CD4-positive, alpha-beta T cell (primary cell): ENCODE data around the gene MAGEA4. TPM values are rescaled to one million over a fixed set of nuclear protein-coding genes. Genes with fewer than 3 reads are reported as not detected.

Source experiments
- ATAC-seq: fragments of 200-7000 bp; cut with Tn5 transposase; one replicate; pipeline ENCODE4 v1.10.0; 2022; ENCODE audit warnings: mild to moderate bottlenecking; ENCODE audit not compliant: poor library complexity
- CTCF ChIA-PET: fragments of 350-600 bp; sonication (Branson Sonifier 250); formaldehyde crosslinking; loops from one replicate; lab custom pipeline; 2021; ENCODE audit warnings: antibody characterized with exemption, inconsistent platforms; lab: Charles Lee
- POLR2A ChIA-PET: fragments of 350-600 bp; sonication (Branson Sonifier 250); formaldehyde crosslinking; loops from one replicate; lab custom pipeline; 2021; ENCODE audit warnings: antibody characterized with exemption, inconsistent platforms; lab: Charles Lee
- DNase-seq, 14 experiments: peaks; one replicate each; pipeline ENCODE4 v3.0.0-alpha.2; 2013 to 2020; ENCODE audit warnings: mixed read lengths in 2 of 14
- H3K27ac ChIP-seq, 2 donors: one replicate each; pipeline versions ENCODE4 v1.5.1 to v1.7.0; 2013; ENCODE audit warnings: low read length in 2 of 2, low read depth in 1 of 2, mild to moderate bottlenecking in 1 of 2
- H3K27me3 ChIP-seq, 2 experiments: 1 replicate in 1 of 2; 2 replicates in 1 of 2; pipeline versions ENCODE4 v1.6.1 to v1.7.0; 2013; ENCODE audit warnings: low read length in 2 of 2, control low read depth in 1 of 2, mild to moderate bottlenecking in 1 of 2, moderate library complexity in 1 of 2; ENCODE audit not compliant: insufficient read depth in 2 of 2, control insufficient read depth in 1 of 2
- H3K36me3 ChIP-seq: one replicate; pipeline ENCODE4 v1.6.1; 2013; ENCODE audit warnings: low read length, control low read depth; ENCODE audit not compliant: insufficient read depth
- H3K4me1 ChIP-seq: one replicate; pipeline ENCODE4 v1.6.1; 2013; ENCODE audit warnings: low read length, control low read depth; ENCODE audit not compliant: insufficient read depth
- H3K4me3 ChIP-seq: one replicate; pipeline ENCODE4 v1.5.1; 2013; ENCODE audit warnings: mild to moderate bottlenecking, low read length, moderate library complexity
- H3K9me3 ChIP-seq, 2 experiments: 1 replicate in 1 of 2; 2 replicates in 1 of 2; pipeline versions ENCODE4 v1.6.1 to v1.7.0; 2013; ENCODE audit warnings: low read length in 2 of 2, mild to moderate bottlenecking in 2 of 2, control low read depth in 1 of 2, moderate library complexity in 1 of 2; ENCODE audit not compliant: control insufficient read depth in 1 of 2, insufficient read depth in 1 of 2
- H3K27ac Mint-ChIP-seq: one replicate; pipeline ENCODE4 v1.8.0; 2020; ENCODE audit warnings: mixed read lengths
- H3K27me3 Mint-ChIP-seq: one replicate; pipeline ENCODE4 v1.8.0; 2021; ENCODE audit warnings: mixed read lengths
- H3K36me3 Mint-ChIP-seq: one replicate; pipeline ENCODE4 v1.8.0; 2021; ENCODE audit warnings: low read depth, mixed read lengths
- H3K4me1 Mint-ChIP-seq: one replicate; pipeline ENCODE4 v1.8.0; 2021; ENCODE audit warnings: low read depth, mixed read lengths
- H3K4me3 Mint-ChIP-seq: one replicate; pipeline ENCODE4 v1.8.0; 2020; ENCODE audit warnings: mild to moderate bottlenecking, mixed read lengths
- H3K9me3 Mint-ChIP-seq: one replicate; pipeline ENCODE4 v1.8.0; 2020; ENCODE audit warnings: mixed read lengths
- CTCF ChIP-seq: fragments of 200-600 bp; IDR thresholded peaks from one replicate; pipeline ENCODE4 v1.8.0; 2022; ENCODE audit warnings: antibody characterized with exemption, mild to moderate bottlenecking
- intact Hi-C, 2 experiments: fragments of 100-400 bp; cut with DNase I in 1 of 2; cut with micrococcal nuclease in 1 of 2; formaldehyde crosslinking; loops; one replicate each; pipeline versions ENCODE4 v1.15.1 to v1.9.0; 2023 to 2025; cut with DNase I, micrococcal nuclease
- polyA plus RNA-seq, 2 donors: library from polyadenylated mRNA; unstranded; fragments of 120-200 nt; gene quantifications; one replicate each; pipeline ENCODE4 v1.2.1, GENCODE V29; 2013
- total RNA-seq, 174 experiments: library from RNA in 2 of 174; stranded (reverse) in 2 of 174; gene quantifications; one replicate each; pipeline ENCODE4 v1.2.3 and lab custom pipeline; 2021 to 2026

MAGEA4 gene, protein sequence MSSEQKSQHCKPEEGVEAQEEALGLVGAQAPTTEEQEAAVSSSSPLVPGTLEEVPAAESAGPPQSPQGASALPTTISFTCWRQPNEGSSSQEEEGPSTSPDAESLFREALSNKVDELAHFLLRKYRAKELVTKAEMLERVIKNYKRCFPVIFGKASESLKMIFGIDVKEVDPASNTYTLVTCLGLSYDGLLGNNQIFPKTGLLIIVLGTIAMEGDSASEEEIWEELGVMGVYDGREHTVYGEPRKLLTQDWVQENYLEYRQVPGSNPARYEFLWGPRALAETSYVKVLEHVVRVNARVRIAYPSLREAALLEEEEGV
- total RNA-seq: not detected
- polyA plus RNA-seq (2013, experiment 1 of 2): not detected
- polyA plus RNA-seq (2013, experiment 2 of 2): not detected
- total RNA-seq (lab: John Stamatoyannopoulos, UW): 0 to 0.06 (median 0) reads per million in 172 experiments

DNA sequence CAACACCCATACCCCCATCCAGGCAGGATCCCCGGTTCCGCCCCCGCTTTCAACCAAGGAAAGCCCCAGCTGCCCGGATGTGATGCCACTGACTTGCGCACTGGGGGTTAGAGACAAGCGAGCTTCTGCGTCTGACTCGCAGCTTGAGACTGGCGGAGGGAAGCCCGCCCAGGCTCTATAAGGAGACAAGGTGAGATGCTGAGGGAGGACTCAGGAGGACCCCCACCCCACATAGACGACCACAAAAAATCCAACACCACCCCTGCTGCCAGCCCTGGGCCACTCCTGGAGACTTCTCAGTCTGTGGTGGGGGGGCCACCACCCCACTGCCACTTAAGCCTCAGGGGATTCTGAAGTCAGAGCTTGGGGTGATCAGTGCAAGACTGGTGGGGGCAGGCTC lies at the start of gene MAGEA4:
MAGEA4 (plus strand) TSS at position 110 of the 400 bp plus-strand sequence. CDS start 10,776 bp downstream, outside the sequence.
- H3K9me3 Mint-ChIP-seq: no peaks in the 10 kb centered on the region
- DNase-seq (no peak), ATAC-seq (no peak)
- no peak within 1 kb of the TSS for H3K27ac Mint-ChIP-seq
- TF ChIP-seq CTCF: no peak
- intact Hi-C loops: no loop called here
- ChIA-PET POLR2A (no interaction called here), CTCF (no interaction called here)
- no peaks in the 10 kb centered on the region for H3K4me1 Mint-ChIP-seq
- H3K27ac ChIP-seq: no peak within 1 kb of the TSS
- H3K27me3 Mint-ChIP-seq: no peaks in the 10 kb centered on the region
- H3K27me3 ChIP-seq: no peaks in the 10 kb centered on the region
- no peak within 1 kb of the TSS for H3K4me3 Mint-ChIP-seq
- no peak within 1 kb of the TSS for H3K4me3 ChIP-seq
- no peaks in the 10 kb centered on the region for H3K4me1 ChIP-seq
- H3K9me3 ChIP-seq: no peaks in the 10 kb centered on the region
- H3K36me3 Mint-ChIP-seq: no peaks in the 10 kb centered on the region
- no peaks in the 10 kb centered on the region for H3K36me3 ChIP-seq

- H3K27me3 Mint-ChIP-seq: peaks cover 6% of the 10 kb centered on the region
- H3K4me1 Mint-ChIP-seq: no peaks in the 10 kb centered on the region
- Histone ChIP-seq H3K4me3 (no peak overlapping the region), H3K9me3 (no peaks in the 10 kb centered on the region), H3K27me3 (no peaks in the 10 kb centered on the region), H3K4me1 (no peaks in the 10 kb centered on the region), H3K36me3 (no peaks in the 10 kb centered on the region), H3K27ac (no peak overlapping the region)
- POLR2A ChIA-PET: no interaction called here
- no peaks in the 10 kb centered on the region for H3K36me3 Mint-ChIP-seq
- intact Hi-C loops: no loop called here
- CTCF ChIA-PET: no interaction called here
- no peak for DNase-seq
- H3K27ac Mint-ChIP-seq: no peak overlapping the region
- H3K9me3 Mint-ChIP-seq: no peaks in the 10 kb centered on the region
- no peak for ATAC-seq
- no peak overlapping the region for H3K4me3 Mint-ChIP-seq
- TF ChIP-seq CTCF: no peak
Observed at GRCh38 chrX:151870602-151871001, 42.1 kb upstream of the MAGEA4 start.

DNA sequence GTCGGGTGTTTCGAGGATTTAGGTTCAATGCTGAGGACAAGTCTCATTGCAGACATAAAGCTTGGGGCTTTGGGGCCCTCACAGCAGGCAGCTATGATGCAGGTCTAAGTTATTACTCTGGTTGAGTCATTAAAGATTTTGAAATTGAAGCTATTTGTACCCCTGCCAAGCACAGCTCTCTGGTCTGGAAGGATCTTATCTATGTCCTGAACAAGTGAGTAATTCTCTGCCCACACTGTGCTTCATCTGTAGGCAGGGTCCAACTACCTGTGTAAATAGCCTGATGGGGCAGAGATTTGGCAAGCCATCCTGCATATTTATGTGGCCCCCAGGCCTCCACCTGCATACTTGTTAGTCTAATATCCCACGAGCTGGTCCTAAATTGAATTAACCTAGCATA lies 41.4 kb upstream of the MAGEA4 start:
- ChIA-PET POLR2A (no interaction called here), CTCF (no interaction called here)
- no peaks in the 10 kb centered on the region for H3K9me3 Mint-ChIP-seq
- H3K4me1 Mint-ChIP-seq: no peaks in the 10 kb centered on the region
- Histone ChIP-seq H3K4me1 (no peaks in the 10 kb centered on the region), H3K27ac (no peak overlapping the region), H3K36me3 (no peaks in the 10 kb centered on the region), H3K9me3 (no peaks in the 10 kb centered on the region), H3K4me3 (no peak overlapping the region), H3K27me3 (no peaks in the 10 kb centered on the region)
- no peak for TF ChIP-seq CTCF
- ATAC-seq: no peak
- peaks cover 6% of the 10 kb centered on the region for H3K27me3 Mint-ChIP-seq
- H3K27ac Mint-ChIP-seq: no peak overlapping the region
- H3K36me3 Mint-ChIP-seq: no peaks in the 10 kb centered on the region
- no peak overlapping the region for H3K4me3 Mint-ChIP-seq
- intact Hi-C loops: no loop called here
- no peak for DNase-seq
